GM19099 (cell line): ENCODE data around the gene MED8.

ENCODE experiments used
- POLR2A ChIP-seq: IDR thresholded peaks from 3 replicates; pipeline ENCODE4 v1.6.1; 2011; ENCODE audit warnings: low read depth; ENCODE audit not compliant: insufficient read length; ENCODE audit errors: extremely low read depth

The MED8 gene, protein sequence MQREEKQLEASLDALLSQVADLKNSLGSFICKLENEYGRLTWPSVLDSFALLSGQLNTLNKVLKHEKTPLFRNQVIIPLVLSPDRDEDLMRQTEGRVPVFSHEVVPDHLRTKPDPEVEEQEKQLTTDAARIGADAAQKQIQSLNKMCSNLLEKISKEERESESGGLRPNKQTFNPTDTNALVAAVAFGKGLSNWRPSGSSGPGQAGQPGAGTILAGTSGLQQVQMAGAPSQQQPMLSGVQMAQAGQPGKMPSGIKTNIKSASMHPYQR

DNA sequence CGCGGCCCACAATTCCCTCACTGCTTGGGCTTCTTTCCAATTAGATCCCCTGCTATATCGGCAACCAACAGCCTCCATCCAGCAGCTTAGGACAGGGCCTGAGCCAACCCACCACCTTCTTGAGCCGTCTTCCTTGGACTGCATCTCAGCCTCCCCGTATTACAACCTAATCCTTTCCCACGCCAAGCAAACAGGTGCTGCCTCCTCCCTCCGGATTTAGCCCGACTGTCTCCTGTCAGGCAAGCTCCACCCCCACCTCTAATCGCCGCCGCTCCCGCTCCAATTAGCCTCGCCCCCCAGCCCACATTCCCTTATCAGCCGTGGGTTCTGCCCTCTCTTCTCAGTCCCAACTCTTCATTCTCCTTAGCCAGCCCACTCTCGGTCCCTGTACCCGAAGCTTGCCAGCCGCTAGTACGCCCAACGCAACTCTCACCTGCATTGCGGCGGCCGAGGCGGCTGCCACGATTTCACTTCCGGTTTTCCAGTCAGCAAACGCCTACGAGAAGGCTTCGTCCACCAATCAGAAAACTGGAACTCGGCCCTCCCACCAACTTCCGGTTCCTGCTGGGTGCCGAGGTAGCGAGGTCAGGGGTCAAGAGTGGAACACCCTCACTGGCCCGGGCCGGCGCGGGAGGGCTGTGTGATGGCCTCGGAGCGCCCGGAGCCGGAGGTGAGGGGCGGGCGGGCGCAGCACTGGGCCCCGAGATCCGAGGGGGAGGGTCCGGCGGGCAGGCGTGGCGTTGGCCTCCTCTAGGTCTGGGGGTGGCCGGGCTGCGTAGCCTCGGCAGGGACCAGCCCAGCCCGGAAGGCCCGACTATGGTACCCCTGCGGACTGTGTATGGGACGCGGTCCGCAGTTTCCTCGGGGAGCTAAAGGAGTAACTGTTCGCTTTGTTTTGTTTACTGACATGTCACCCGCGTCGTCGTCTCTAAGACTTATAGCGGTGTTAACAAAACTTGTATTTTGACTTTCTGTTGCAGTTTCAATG lies at the start of gene MED8, which contains the start of gene SZT2:
MED8 (minus strand) TSS at position 475 of the 988 bp plus-strand sequence; CDS start at position 439, 36 bp downstream.
SZT2 (plus strand) TSS at position 574 of the 988 bp plus-strand sequence; CDS start at position 644, 70 bp downstream.
- TF ChIP-seq POLR2A: peak; percentile 90

DNA sequence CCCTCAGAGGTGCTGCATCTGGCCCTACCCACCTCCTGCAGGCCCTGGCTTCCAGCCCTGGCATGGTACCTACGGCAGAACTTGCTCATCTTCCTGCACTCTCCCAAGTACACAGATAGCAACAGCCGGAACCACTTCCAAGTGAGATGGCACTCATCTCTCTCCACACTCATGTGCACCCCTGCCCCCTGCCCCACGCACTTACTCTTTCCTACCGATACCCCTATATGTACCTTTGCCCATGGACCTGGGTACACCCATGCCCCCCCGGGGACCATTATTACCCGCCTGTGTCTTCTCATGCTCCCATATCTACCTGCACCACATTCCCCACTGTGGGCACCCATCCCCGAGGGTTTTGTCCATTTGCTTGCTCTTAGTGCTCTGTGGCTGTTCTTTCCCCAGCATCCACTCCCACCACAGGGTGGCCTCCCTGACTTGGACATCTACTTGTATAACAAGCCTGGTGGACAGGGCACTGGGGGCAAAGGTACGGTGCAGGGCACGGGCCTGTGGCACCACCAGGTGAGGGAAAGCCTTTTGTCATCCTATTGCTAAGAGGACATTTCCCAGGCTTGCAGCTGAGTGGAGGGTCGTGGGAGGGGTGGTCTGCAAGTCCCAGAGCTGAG lies 49.5 kb upstream of the MED8 start:
- TF ChIP-seq POLR2A: no peak

DNA sequence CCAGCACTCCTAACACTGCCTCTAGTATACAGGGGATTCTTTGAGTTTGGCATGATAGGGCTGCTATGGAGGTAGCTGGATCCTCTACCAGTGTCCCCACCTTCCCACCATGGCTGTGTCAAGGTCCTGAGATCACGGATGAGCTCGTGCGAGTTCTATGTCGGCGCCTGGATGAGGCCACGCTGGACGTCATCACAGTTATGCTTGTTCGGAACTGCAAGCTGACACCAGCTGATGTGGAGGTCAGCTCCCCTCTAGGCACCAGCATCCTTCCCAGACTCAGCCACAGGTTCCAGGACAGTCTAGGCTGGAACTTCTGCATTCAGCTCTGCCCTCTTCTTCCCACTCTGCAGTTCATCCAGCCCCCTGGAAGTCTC lies 49.0 kb upstream of the MED8 start:
- TF ChIP-seq POLR2A: no peak

DNA sequence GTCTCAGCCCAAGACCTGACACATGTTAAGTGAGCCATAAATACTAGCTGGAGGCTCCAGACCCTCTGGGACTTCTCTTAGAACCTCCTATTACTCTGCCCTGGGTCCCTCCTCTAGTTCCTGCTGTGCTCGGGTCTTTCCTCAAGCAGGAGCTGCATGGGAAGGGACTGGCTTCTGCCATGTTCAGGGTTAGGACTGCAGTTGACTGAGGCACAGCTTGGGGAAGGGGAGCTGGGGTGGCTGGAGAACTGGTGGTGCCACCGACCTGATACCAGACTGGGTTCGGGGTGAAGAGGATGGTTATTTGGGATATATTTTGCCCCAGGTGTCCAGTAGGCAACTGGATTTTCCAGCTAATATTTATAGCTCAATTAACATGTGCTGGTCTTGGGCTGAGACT lies 48.4 kb upstream of the MED8 start:
- TF ChIP-seq POLR2A: no peak

DNA sequence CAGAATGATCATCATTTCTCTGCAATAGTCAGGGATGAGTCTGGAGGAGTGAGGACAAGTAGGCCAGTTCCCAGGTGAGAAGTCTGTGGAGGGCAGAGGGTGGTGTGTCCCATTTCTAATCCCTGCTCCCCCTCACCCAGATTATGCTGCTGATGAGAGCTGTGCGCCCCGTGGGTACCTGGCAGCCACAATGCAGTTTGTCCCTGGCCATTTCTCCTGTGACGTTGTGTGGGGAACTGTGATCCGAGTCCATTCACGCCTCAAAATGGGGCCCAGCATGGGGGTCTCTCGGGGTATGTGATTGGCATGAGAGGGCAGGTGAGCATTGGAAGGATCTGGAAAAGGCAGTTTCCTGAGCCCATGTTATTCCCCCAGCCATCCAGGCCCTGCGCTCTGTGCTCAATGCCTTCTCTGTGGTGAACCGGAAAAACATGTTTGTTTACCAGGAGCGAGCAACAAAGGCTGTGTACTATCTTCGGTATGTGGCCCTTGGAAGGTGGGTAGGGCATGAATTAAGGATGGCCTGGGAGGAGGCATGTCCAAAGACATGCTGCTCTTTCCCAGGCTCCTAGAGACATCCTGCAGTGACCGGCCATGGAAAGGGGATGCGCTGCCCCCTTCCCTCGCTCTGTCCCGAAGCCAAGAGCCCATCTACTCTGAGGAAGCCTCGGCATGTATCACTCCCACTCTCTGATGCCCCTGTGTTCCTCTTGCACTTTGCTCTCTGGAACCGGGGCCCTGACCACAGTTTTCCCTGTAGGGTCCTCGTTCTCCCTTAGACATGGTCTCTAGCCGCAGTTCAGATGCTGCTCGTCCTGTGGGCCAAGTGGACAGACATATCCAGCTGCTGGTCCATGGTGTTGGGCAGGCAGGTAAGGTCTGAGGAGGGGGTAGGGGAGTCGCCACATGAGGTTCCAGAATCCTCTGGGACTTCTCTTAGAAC lies 47.7 kb upstream of the MED8 start:
- TF ChIP-seq POLR2A: no peak

DNA sequence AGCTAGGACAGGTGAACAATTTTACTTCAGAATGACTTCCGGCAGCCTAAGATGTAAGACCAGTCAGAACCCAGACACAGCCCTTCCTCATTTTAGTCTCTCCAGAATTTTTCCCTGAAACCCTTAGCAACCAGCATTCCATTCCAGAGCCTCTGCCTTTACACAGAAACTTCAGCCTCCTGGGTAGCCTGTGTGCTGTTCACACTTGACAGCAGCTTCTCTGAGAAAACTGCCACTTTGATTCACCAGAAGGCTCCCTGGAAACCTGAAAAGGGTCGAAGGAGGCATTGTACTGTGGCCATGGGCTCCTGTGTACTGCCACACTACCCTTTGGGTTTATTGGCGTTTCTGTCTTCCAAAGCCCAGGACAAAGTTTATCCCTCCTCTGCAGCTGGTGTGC lies 46.8 kb upstream of the MED8 start:
- TF ChIP-seq POLR2A: no peak

DNA sequence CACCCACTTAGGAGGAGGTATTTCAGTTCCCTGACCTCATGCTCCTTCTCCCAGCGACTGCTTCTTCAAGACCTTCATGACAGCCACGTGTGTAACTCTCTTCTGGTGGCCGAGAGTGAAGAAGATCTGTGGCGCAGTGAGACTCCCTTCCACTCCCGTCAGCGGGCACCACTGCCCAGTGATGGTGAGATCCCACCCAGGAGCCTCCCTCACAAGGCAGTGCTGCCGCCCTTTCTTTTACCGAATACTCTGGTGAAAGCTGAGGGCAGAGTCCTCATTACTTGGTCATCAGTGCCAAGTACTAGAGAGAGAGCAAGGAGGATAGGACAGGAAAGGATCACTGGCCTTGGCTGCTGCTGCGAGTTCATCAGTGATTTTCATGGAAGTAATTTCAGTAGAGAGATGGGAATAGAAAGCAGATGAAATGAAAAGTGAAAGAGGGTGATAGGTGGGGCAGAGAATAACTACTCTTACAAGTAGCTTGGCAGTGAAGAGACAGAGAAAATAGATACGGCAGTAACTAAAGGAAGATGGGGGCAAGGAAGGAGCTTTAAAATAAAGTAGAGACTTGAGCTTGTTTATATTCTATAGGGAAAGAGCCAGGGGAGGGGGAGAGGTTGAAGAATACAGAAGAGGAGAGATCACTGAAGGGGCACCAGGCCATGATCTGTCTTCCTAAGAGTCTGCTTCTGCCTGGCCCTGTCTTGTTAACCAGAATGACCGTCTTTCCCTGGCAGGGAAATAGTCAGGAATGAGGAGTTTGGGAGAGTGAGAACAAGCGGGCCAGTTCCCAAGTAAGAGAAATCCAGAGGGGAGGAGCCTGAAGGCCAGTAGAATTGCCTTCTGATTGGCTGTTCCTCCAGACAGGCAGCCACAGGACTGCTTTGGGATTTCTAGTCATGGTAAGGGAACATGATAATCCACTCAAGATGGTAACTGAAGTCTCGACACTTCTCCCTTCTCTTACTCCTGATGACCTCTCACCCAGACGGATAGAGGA lies 45.8 kb upstream of the MED8 start:
- TF ChIP-seq POLR2A: no peak

DNA sequence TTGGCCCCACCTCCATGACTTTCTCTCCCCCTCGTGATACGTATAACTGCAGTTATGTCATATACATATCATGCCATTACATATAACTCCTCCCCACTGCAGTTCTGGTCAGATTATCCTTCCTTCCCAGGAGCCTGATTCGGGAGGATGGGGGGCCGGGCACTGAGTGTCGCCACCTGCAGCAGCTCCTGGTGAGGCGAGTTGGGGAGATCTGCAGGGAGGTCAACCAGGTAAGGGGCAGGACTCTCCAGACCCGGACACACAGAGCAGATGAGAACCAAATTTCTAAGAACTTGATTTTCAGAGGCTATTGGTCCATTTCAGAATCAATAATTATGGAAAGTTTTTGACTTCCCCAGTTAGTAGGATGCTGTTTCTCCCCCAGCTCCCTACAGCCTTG lies 44.7 kb upstream of the MED8 start:
- TF ChIP-seq POLR2A: no peak

DNA sequence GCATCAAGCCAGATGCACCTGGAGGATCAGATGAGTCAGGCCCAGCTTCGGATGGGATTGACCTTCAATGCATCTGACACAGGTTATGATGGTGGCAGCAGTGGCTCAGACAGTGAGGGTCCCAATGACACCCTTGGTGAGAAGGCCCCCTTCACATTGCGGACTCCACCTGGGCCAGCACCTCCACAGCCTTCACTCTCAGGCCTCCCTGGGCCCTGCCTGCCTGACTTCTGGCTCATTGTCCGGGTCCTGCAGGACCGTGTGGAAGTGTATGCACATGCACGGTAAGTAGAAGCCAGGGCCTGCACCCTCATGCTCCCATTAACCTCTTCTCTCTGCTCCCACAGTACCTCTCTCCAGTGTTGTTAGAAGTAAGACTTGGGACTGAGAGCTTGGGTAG lies 43.3 kb upstream of the MED8 start:
- no peak for TF ChIP-seq POLR2A

DNA sequence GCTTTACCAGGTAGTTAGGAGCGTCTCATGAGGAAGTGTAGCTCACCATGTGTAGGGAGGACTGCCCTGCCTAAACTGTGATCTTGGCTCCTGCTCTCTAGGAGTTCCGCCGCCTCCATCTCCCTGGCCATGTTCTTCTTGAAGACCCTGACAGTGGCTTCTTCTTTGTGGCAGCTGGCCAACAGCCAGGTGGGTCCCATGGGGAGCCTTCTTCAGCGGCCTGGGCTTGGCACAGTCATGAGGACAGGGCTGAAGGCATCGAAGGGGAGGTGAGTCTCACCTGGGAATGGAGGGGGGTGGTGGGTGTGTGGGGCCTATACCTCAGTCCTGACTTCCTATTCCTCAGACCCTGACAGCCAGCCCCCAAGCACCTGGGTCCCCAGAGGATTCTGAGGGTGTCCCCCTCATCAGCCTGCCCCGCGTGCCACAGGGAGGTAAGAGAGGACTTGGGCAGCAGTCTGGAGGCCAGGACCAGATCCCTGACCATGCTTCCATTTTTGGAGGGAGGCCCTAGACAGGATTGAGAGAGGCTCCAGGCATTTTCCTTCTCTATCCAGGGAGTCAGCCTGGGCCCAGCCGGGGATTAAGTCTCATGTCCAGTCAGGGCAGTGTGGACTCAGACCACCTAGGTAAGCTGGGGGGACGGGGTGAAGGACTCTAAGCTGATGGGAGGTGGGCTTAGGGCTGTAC lies 42.7 kb upstream of the MED8 start:
- TF ChIP-seq POLR2A: no peak

DNA sequence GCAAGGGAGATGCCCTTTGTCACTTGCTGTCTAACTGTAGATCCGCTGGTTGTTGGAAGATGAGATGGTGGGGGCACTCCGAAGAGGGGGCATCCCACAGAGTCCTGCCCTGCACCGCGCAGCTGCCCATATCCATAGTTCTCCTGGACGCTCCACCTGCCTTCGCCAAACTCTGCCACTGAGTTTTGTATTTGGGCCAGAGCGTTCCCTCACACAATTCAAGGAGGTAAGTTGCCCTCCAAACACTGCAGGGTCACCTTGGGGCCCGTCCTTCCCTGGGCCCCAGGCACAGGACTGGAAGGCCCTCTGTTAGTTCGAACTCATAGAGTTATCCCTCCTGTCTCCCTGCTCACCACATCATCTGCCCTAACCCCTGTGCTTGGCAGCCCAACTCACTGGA lies 42.1 kb upstream of the MED8 start:
- TF ChIP-seq POLR2A: no peak

DNA sequence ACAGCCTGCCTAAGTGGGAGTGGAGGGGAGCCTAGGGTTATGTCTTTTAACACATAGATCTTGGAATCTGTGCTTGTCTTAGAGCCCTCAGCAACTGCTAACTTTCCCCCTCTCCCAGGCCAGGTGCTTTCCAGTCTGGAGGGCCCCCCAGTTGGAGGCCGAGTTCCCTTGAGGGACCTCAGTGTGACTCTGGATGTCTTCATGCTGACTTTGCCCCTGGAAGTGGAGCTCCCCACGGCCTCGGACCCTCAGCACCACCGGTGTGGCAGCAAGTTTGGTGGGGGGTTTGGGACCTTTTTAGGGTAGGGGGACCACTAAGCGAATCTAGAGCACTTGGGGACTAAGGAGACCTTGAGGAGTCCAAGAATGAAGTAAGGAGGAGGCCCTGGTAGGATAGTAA lies 41.2 kb upstream of the MED8 start:
- TF ChIP-seq POLR2A: no peak

DNA sequence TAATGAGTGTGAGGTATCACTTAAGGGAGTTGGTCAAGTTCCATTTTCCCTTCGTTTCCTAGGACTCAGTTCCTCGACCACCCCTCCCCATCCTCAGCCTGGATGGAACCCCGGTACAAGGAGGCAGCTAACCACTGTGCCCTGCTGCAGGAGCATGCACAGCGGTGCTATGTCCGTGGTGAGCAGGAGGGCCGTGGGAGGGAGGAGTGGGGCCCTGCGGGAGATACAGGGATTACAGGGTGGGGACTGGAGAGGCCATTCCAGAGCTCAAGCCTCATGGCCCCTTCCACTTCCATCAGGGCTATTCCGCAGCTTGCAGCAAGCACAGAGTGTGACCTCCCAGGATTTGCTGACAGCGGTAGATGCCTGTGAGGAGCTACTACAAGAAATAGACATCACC lies 38.3 kb upstream of the MED8 start:
- no peak for TF ChIP-seq POLR2A

DNA sequence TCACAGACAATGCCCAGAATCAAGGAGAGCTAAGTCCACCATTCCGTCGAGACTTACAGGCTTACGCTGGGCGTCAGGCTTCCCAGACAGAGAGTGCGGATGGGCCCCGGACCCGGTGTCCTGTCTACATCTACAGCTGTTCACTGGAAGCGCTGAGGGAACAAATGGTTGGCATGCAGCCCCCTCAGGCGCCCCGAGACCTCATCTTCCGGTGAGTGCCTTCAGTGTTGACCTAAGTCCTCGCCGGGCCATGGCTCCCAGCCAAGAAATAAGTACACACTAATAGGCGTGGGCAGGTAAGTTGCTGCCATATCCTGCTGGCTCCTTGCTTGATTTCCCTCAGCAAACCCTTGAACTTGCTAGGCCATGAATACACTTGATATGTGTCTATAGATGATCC lies 37.9 kb upstream of the MED8 start:
- TF ChIP-seq POLR2A: no peak
